PC-3 (cell line): Measurements from ENCODE around the gene SEC22B.
"Not testable (repeated sequence)": the region's sequence is repeated elsewhere in the genome, so short reads cannot be mapped to it uniquely, and the experiment has no call there.

Experiments
- EZH2 ChIP-seq: fragments of 300-600 bp; sonication (generic); IDR thresholded peaks from one replicate; pipeline ENCODE4 v1.6.1; 2017; ENCODE audit warnings: antibody characterized with exemption, mild to moderate bottlenecking, low read length; ENCODE audit not compliant: unreplicated experiment
- EZH2phosphoT487 ChIP-seq: fragments of 300-600 bp; sonication (generic); IDR thresholded peaks from 2 replicates; pipeline ENCODE4 v1.6.1; 2018; ENCODE audit warnings: mild to moderate bottlenecking, antibody characterized with exemption, low read length, borderline replicate concordance
- TF ChIP-seq, protein P1 (sequence below): fragments of 300-600 bp; sonication (generic); conservative IDR thresholded peaks from 2 replicates; pipeline ENCODE4 v1.5.1; 2017; ENCODE audit warnings: antibody characterized with exemption, low read depth, mild to moderate bottlenecking, low read length

DNA sequence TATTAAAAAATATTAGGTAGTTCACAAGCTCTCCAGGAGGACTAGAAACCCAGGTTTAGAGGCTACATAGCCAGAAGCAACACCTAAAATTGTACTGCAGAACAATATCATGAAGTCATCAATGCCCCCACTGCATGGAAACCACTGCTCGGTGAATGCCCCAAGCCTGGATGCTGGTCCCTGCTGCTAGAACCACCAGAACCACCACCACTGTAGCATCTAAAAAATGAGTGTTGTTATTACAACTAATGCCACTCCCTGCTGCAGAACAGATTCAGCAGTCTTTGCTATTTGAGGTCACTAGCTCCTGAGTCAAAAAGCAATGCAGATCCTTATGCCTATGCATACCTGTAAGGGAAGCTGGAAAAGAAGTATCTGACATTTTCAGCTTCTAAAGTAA is 48.4 kb downstream of the SEC22B start:
- TF ChIP-seq, protein P1, sequence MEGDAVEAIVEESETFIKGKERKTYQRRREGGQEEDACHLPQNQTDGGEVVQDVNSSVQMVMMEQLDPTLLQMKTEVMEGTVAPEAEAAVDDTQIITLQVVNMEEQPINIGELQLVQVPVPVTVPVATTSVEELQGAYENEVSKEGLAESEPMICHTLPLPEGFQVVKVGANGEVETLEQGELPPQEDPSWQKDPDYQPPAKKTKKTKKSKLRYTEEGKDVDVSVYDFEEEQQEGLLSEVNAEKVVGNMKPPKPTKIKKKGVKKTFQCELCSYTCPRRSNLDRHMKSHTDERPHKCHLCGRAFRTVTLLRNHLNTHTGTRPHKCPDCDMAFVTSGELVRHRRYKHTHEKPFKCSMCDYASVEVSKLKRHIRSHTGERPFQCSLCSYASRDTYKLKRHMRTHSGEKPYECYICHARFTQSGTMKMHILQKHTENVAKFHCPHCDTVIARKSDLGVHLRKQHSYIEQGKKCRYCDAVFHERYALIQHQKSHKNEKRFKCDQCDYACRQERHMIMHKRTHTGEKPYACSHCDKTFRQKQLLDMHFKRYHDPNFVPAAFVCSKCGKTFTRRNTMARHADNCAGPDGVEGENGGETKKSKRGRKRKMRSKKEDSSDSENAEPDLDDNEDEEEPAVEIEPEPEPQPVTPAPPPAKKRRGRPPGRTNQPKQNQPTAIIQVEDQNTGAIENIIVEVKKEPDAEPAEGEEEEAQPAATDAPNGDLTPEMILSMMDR: not testable (repeated sequence)
- not testable (repeated sequence) for TF ChIP-seq EZH2phosphoT487, EZH2
